NCI-H128 (cell line): Measurements from ENCODE around the gene IL4.

Experiments used
- DNase-seq: peaks from one replicate; lab custom pipeline; 2025; ENCODE audit not compliant: unreplicated experiment; lab: John Stamatoyannopoulos, UW

IL4 gene

DNA sequence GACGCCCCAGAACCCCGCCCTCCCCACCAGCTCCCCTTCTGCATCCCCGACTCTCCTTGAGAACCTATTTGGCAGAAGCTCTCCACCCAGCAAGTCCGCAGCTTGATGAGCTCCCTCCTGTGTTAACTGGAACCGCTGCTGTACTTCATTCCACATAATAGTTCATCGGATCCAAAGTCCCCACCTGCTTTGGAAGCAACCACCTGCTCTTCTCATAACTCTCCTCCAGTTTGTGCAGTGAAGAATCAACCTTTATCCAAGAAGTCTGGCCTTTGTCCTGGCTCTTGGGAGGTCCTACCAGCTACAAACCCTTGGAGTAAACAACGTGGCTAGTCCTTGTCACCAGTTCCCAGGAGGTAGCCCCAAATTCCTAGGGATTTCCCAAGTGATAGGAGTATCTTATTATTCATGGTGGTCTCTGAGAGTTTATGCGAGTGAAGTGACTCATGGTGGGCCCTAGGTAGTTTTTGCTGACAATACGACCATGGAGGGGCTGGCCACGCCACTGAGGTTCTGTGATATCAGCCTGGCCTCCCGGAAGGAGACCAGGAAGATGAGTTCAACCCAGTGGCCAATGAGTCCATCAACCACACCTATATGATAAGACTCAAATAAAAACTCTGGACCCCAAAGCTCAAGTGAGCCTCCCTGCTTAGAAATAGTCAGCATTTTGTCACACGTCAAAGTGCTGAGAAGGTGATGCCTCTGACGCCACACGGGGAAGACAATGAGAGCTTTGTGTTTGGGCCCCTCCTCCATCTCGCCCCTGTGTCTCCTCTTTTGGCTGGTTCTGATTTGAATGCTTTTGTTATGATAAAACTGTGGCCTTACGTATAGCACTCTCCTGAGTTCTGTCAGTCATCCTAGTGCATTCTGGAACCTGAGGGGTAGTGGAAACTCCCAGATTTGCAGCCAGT lies 3.6 kb upstream of the IL4 start:
- DNase-seq: no peak

DNA sequence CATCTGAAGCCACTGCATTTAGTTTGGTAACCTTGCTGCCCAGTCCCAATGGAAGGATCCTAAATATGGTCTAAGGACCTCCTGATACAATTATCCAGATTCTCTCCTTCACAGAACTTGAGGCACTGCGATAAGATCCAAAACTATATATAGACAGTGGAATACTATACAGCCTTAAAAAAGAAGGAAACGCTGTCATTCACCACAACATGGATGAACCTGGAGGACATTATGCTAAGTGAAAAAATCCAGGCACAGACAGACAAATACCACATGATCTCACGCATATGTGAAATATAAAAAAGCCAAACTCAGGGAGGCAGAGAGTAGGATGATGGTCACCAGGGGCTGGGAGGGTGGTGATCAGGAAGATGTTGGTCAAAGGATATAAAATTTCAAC lies 2.8 kb upstream of the IL4 start:
- DNase-seq: no peak

DNA sequence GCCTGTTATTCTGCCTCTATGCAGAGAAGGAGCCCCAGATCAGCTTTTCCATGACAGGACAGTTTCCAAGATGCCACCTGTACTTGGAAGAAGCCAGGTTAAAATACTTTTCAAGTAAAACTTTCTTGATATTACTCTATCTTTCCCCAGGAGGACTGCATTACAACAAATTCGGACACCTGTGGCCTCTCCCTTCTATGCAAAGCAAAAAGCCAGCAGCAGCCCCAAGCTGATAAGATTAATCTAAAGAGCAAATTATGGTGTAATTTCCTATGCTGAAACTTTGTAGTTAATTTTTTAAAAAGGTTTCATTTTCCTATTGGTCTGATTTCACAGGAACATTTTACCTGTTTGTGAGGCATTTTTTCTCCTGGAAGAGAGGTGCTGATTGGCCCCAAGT lies 301 bp upstream of the IL4 start:
- no peak for DNase-seq

DNA sequence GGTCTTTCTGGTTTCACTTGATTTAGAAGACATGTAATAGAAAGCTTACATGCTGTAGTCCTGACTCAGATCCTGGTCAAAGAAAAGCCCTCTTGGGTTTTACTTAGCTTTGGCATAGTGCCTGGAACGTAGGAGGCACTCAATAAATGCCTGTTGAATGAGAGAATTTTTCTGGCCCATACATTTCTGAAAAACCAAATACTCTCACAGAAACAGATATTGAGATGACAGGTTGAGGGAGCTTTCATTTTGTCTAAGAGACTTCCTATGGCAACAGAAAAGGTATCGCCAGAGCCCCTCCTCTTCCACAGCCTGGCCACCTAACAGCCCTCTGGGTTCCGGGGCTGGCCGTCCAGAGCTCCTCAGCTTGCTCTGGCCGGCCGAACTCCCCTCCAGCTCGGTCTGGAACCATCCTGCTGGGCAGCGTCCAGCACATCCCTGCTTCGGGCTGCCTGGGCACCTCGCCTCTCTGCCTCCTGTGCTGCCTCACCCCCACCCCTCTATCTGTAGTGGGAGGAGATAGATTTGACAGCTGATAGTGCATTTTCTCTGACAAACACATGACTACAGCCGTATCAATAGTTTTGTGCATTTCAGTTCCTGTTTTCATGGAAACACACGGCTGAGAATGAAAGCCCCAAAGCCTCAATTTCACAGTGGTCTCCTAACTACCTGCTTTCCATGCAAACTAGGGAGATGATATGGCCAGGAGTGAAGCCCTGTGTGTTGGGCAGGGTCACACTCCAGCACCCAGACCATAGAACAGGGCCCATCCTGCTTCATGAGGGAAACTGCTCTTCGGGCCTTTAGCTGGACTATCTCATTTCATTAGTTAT lies 1.1 kb downstream of the IL4 start:
- DNase-seq: no peak

DNA sequence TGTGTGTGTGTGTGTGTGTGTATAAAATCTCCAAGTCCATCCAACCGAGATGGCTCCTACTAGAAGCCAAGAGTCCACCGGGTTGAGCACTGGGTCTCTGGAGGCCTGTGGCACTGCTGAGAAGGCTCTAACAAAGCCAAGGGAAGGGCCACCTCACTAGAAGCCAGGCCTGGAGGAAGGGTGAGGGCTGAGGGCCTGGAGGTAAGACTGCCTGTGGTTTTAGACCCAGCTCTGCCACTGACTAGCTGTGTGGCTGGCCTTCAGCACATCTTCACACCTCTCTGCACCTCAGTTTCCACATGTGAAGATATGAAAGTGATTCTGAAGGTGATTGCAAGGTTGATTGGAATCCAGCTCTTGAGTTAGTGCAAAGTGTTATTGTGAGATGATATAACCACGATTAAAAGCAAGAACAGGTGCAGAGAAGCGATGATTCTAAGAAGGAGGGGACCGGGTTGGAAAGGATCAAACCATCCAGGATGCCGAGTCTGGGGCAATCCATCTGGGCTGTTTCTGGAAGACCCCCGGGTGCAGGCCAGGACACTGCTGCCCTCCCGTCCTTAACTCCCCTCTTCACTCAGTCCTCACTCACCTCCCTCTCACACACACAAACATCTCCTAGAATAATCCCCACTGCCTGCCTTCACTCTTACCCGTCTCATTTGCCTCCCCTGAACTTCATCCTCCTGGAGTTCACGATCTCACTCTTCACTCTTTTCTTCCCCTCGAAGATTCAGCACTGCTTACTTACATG lies 2.3 kb downstream of the IL4 start:
- no peak for DNase-seq

DNA sequence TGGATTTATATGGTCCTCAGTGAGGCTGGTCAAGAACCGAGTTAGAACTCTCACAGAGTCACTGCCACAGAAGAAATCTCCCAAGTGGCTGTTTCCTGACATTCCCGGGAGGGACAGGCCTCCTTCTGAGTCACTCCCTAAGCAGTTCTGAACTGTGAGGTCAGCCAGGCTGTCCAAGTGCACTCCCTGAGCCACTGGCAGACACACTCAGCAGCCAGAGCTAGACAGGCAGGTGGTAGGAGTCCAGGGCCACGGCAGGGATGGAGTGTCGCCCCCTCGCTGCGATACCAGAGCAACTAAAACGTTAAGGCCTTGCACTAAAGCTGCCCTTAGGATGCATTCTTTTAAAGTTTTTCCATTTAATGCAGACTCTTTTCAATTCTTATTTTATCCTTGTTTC lies 3.4 kb downstream of the IL4 start:
- DNase-seq: no peak

- DNase-seq: no peak
These were observed 4.1 kb downstream of the IL4 start for GRCh38 chr5:132677682-132678400.

DNA sequence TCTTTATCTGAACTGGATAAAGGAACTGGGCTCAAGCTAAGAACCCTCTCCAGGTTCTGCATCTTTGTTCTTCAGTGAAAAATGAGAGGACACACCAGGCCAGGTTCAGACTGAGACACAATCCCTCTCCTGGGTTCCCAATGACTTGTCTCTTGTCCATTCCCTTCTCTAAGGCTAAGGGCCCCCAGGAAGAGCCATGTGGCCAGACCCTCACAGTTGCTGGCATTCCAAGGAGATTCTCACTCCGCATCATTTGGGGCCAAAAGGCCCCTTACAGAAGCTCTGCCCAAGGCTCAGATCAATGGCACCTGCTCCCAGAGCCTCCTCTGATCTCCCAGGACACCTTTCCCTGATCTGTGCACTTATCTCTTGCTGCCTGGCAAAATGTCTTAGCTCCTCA lies 4.9 kb downstream of the IL4 start:
- no peak for DNase-seq

- DNase-seq: no peak
These were observed 5.4 kb downstream of the IL4 start for GRCh38 chr5:132679166-132679565.

- DNase-seq: no peak
These were observed 6.1 kb downstream of the IL4 start for GRCh38 chr5:132679717-132680380.

DNA sequence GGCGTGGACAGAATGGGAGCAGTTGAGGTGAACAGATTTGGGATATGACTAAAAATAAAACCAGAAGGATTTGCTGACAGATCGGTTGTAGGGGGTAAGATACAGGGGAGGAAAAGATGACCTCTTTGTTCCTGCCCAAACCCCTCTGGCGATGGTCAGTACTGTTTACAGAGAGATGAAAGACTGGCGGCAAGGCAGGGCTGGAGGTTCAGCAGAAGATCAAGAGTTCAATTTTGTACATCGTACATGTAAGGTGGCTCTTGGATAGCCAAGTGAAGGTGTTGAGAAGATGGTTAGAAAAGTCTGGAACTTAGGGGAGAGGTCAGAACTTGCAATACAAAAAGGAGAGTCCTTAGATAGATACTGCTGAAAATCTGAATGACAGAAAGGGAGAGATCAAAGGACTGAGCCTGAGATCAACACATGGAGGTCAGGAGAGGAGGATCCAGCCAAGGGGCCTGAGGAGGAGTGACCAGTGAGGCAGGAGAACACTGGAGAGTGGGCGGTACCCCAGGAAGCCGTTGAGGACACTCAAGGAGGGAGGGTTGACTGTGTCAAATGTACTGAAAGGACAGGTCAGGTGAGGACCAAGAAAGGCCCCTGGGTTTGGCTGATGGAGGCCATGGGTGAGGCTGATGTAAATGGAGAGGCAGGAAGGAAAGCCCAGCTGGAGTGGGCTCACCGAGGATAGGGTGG lies 7.1 kb downstream of the IL4 start:
- no peak for DNase-seq

DNA sequence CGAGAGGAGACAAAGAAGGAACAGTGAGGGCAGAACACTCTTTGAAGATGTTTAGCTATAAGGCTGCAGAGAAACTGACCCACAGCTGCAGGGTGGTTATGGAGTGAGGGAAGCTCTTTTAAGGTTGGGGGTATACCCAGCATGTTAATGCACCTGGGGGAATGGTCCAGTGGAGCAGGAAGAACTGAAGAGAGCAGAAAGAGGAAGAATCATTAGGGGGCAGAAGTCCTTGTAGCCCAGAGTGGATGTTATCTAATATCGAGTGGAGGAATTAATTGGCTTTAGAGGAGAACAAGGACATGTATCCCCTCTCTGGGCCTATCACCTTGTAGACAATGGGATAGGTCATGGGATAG lies 7.7 kb downstream of the IL4 start:
- no peak for DNase-seq

DNA sequence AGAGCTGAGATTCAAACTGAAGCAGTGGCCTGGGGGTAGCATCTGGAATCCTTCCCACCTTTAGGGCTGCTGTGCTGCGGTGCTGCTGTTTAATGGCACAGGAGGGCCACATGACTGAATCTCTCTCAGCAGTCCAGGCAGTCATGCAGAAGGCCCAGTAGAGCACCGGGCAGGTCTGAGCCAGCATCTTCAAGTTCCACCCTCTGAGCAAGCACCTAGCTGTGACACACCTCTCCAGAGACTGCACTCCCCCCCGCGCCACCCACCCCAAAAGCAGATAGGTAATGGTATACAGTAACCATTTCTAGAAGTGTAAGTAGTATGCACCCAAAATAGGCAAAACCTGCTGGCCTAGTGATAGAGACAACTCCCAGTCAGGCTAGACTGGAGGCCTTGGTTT lies 8.2 kb downstream of the IL4 start:
- no peak for DNase-seq

DNA sequence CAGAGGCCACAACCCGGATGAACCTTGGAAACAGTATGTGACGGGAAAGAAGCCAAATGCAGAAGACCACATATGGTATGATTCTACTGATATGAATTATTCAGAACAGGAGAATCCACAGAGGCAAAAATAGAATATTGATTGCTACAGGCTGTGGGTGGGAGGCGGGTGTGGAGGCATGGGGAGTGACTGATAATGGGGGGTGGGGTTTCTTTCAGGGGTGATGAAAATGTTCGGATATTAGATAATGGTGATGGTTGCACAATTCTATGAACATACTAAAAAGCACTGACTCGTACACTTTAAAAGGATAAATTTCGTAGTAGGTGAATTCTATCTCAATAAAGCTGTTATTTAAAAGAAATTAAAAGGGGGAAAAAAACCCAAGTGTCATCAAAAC lies 10.7 kb downstream of the IL4 start:
- no peak for DNase-seq

GRCh38 chr5:132684922-132685720 lies 11.3 kb downstream of the IL4 start:
- no peak for DNase-seq

- DNase-seq: no peak
These were observed 12.4 kb downstream of the IL4 start for GRCh38 chr5:132686193-132686592.

DNA sequence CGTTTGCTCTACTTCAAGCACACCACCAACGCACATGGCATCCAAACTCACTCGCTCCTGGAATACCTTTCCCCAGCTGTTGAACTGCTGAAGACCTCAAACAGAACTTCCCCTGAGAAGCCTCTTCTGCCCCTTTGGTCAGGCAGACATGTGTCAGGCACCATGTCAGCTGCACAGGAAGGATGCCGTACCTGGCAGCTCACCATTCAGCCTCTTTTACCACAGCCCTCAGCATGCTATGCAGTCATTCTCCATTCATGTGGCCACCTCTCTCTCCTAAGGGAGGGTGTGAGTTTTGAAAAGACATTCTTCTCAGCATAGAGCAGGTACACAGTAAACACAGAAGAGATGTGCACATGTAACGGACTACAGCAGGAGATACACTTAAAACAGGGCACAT lies 14.2 kb downstream of the IL4 start:
- no peak for DNase-seq

GRCh38 chr5:132688536-132689339 lies 14.9 kb downstream of the IL4 start:
- DNase-seq: no peak
